K562 (cell line): ENCODE measurements around the gene SLC25A14. TPM values are rescaled to one million over a fixed set of nuclear protein-coding genes. Genes with fewer than 3 reads are reported as not detected.

ENCODE experiments used
- ATAC-seq: fragments of 200-7000 bp; cut with Tn5 transposase; 3 replicates; pipeline ENCODE4 v1.9.1; 2020; ENCODE audit warnings: moderate library complexity
- BruUV-seq: library from RNA; stranded (reverse); fragments of 400-500 nt; replicated peaks from 2 replicates; lab custom pipeline; 2021; lab: Mats Ljungman, UMichigan
- CTCF ChIA-PET: fragments of 300-600 bp; formaldehyde crosslinking; extraction: SDS; loops from one replicate; lab custom pipeline; 2021; ENCODE audit warnings: low intra/inter-chr PET ratio; lab: Yijun Ruan, JAX
- POLR2A ChIA-PET: fragments of 300-600, 350-650 bp; sonication (Branson Sonifier 250); formaldehyde crosslinking; extraction: SDS; loops from one replicate; lab custom pipeline; 2021; ENCODE audit warnings: antibody characterized with exemption, inconsistent platforms; lab: Yijun Ruan, JAX
- DNase-seq, 4 experiments: peaks; one replicate each; pipeline versions ENCODE4 v3.0.0 to v3.0.0-alpha.2; 2011 to 2018; ENCODE audit warnings: low spot score in 3 of 4, mixed read lengths in 3 of 4; ENCODE audit errors: extremely low read depth in 1 of 4
- FAIRE-seq: peaks from 2 replicates; lab custom pipeline; 2011; peaks lifted over from hg19 to GRCh38; lab: Jason Lieb, UNC
- H2AFZ ChIP-seq: 2 replicates; pipeline ENCODE4 v1.6.0; 2011; ENCODE audit warnings: low read depth, low read length, control low read depth, inconsistent platforms
- H3K27ac ChIP-seq: fragments of 200-600 bp; 3 replicates; pipeline ENCODE4 v1.8.0; 2011; ENCODE audit warnings: low read depth, mild to moderate bottlenecking, control low read depth, inconsistent platforms, low read length, moderate library complexity, mixed read lengths; ENCODE audit errors: extremely low read depth
- H3K27me3 ChIP-seq, 2 experiments: fragments of 300-600 bp in 1 of 2; 2 replicates in 1 of 2; 3 replicates in 1 of 2; pipeline versions ENCODE4 v1.6.0 to v1.8.0; 2011; ENCODE audit warnings: inconsistent platforms in 2 of 2, low read length in 2 of 2, mild to moderate bottlenecking in 1 of 2, mixed read lengths in 1 of 2, moderate library complexity in 1 of 2; ENCODE audit not compliant: control insufficient read depth in 2 of 2, insufficient read depth in 2 of 2
- H3K36me3 ChIP-seq: fragments of 300-600 bp; 3 replicates; pipeline ENCODE4 v1.8.0; 2011; ENCODE audit warnings: mild to moderate bottlenecking, low read length, inconsistent platforms; ENCODE audit not compliant: control insufficient read depth, insufficient read depth
- H3K4me1 ChIP-seq, 2 experiments: fragments of 200-600 bp in 1 of 2; replicated peaks in 1 of 2; 2 replicates in 1 of 2; 3 replicates in 1 of 2; pipeline versions ENCODE4 v1.5.1 to v1.8.0; 2011; ENCODE audit warnings: inconsistent platforms in 2 of 2, low read length in 2 of 2, mild to moderate bottlenecking in 1 of 2, mixed read lengths in 1 of 2, moderate library complexity in 1 of 2; ENCODE audit not compliant: control insufficient read depth in 2 of 2, insufficient read depth in 2 of 2
- H3K4me2 ChIP-seq: 2 replicates; pipeline ENCODE4 v1.6.1; 2011; ENCODE audit warnings: low read length, control low read depth, inconsistent platforms, mixed read lengths; ENCODE audit not compliant: insufficient read depth
- H3K4me3 ChIP-seq: fragments of 200-600 bp; sonication (generic), shearing (Covaris generic); 2 replicates; pipeline ENCODE4 v1.5.1; 2016; ENCODE audit warnings: control low read depth, inconsistent platforms
- H3K79me2 ChIP-seq: fragments of 200-600 bp; 3 replicates; pipeline ENCODE4 v1.8.0; 2011; ENCODE audit warnings: low read length, inconsistent platforms; ENCODE audit not compliant: control insufficient read depth, insufficient read depth
- H3K9ac ChIP-seq, 2 experiments: 2 replicates each; pipeline versions ENCODE4 v1.6.0 to v1.6.1; 2011; ENCODE audit warnings: low read depth in 2 of 2, low read length in 2 of 2, control low read depth in 1 of 2, inconsistent platforms in 1 of 2, mild to moderate bottlenecking in 1 of 2, mixed read lengths in 1 of 2; ENCODE audit not compliant: insufficient read depth in 1 of 2
- H3K9me1 ChIP-seq: one replicate; pipeline ENCODE4 v1.6.0; 2011; ENCODE audit warnings: inconsistent platforms, mild to moderate bottlenecking, low read length, moderate library complexity; ENCODE audit not compliant: control insufficient read depth, insufficient read depth
- H3K9me3 ChIP-seq: replicated peaks from 2 replicates; pipeline ENCODE4 v1.5.1; 2011; ENCODE audit warnings: low read depth, low read length, inconsistent platforms; ENCODE audit not compliant: control insufficient read depth, insufficient read depth
- H4K20me1 ChIP-seq: replicated peaks from 2 replicates; pipeline ENCODE4 v1.6.1; 2011; ENCODE audit warnings: low read length, inconsistent platforms, mixed read lengths; ENCODE audit not compliant: control insufficient read depth, insufficient read depth
- EP400 ChIP-seq: fragments of 450-650 bp; IDR thresholded peaks from 2 replicates; pipeline ENCODE4 v1.6.1; 2017; ENCODE audit warnings: antibody characterized with exemption, mild to moderate bottlenecking, moderate library complexity
- HNRNPLL ChIP-seq: fragments of 200-400 bp; formaldehyde crosslinking; IDR thresholded peaks from 2 replicates; pipeline ENCODE4 v1.6.1; 2017; ENCODE audit warnings: low read length, low read depth, mild to moderate bottlenecking; ENCODE audit not compliant: poor library complexity, severe bottlenecking
- JUN ChIP-seq, 2 experiments: sonication (generic) in 1 of 2; formaldehyde crosslinking in 1 of 2; IDR thresholded peaks; 2 replicates each; pipeline versions ENCODE4 v1.6.1 to v1.8.0; 2012 to 2022; ENCODE audit warnings: borderline replicate concordance in 2 of 2, mild to moderate bottlenecking in 2 of 2, improper control_type of control experiment in 1 of 2, low read depth in 1 of 2, low read length in 1 of 2, missing genetic modification reagents in 1 of 2
- NFE2 ChIP-seq: IDR thresholded peaks from 2 replicates; pipeline ENCODE4 v1.6.1; 2014; ENCODE audit warnings: antibody characterized with exemption, low read depth
- SAFB ChIP-seq: fragments of 200-400 bp; formaldehyde crosslinking; IDR thresholded peaks from 2 replicates; pipeline ENCODE4 v1.6.1; 2017; ENCODE audit warnings: low read depth, low read length, borderline replicate concordance
- SMC3 ChIP-seq: conservative IDR thresholded peaks from 2 replicates; pipeline ENCODE4 v1.6.1; 2011; ENCODE audit warnings: low read depth, low read length, improper control_type of control experiment; ENCODE audit not compliant: insufficient read depth
- TAF15 ChIP-seq: fragments of 200-400 bp; formaldehyde crosslinking; IDR thresholded peaks from 2 replicates; pipeline ENCODE4 v1.6.1; 2017; ENCODE audit warnings: mild to moderate bottlenecking, low read depth, low read length, moderate library complexity
- TRIM24 ChIP-seq, 2 experiments: fragments of 450-650 bp; IDR thresholded peaks; 2 replicates each; pipeline ENCODE4 v1.6.1; 2016
- ZNF507 ChIP-seq: conservative IDR thresholded peaks from 2 replicates; pipeline ENCODE4 v1.6.1; 2017; ENCODE audit warnings: missing genetic modification characterization, missing compliant biosample characterization
- WGBS: fragments of 100-300 bp; shearing (Covaris generic); methylation state at CpG from one replicate; pipeline ENCODE4 v1.1.6; 2016; ENCODE audit warnings: low coverage, mixed read lengths; ENCODE audit not compliant: insufficient coverage; ENCODE audit errors: missing lambda C conversion rate; 5-methylcytosine and 5-hydroxymethylcytosine counted together
- in situ Hi-C: fragments of 300-500 bp; cut with MboI; formaldehyde crosslinking; loops from 4 replicates; pipeline ENCODE4 v1.15.0; 2018; ENCODE audit warnings: inconsistent platforms, mixed read lengths
- intact Hi-C: fragments of 100-400 bp; cut with micrococcal nuclease; formaldehyde crosslinking; loops from 2 replicates; pipeline ENCODE4 v1.14.2; 2022
- polyA plus RNA-seq, 8 experiments: library from polyadenylated mRNA; depleted of rRNA in 4 of 8; stranded (reverse) in 5 of 8; unstranded in 3 of 8; fragments of >200 nt; fragmentation: Nextera tagmentation in 2 of 8; fragmentation: Illumina TruSeq in 1 of 8; extraction: Ambion mirVana in 2 of 8; extraction: Trizol in 1 of 8; gene quantifications; 2 replicates each; pipeline versions ENCODE4 v1.2.1 to v1.2.3, GENCODE V29; 2011 to 2014; ENCODE audit warnings: inconsistent platforms in 1 of 8, missing spikeins in 1 of 8
- total RNA-seq, 7 experiments: library from RNA; depleted of rRNA in 6 of 7; stranded (reverse); fragments of >200 nt in 6 of 7; fragmentation: Illumina TruSeq in 2 of 7; extraction: Trizol in 2 of 7; gene quantifications; 2 replicates each; pipeline versions ENCODE4 v1.2.1 to v1.2.3, GENCODE V29; 2011 to 2021; ENCODE audit warnings: low replicate concordance in 1 of 7
- TF ChIP-seq, protein P1 (sequence below), 2 experiments: fragments of 450-650 bp in 1 of 2; sonication (generic) in 1 of 2; formaldehyde crosslinking; conservative IDR thresholded peaks; 2 replicates each; pipeline versions ENCODE4 v1.4.0 to v1.8.1; 2020 to 2022; ENCODE audit warnings: mild to moderate bottlenecking in 1 of 2, missing genetic modification reagents in 1 of 2
- TF ChIP-seq, protein P2 (sequence below), 2 experiments: fragments of 450-650 bp in 1 of 2; IDR thresholded peaks; 2 replicates each; pipeline ENCODE4 v1.6.1; 2011 to 2017; ENCODE audit warnings: low read depth in 2 of 2, antibody characterized with exemption in 1 of 2, borderline replicate concordance in 1 of 2, low read length in 1 of 2, mild to moderate bottlenecking in 1 of 2, mixed read lengths in 1 of 2; ENCODE audit not compliant: control insufficient read depth in 1 of 2

SLC25A14 gene
- total and polyA plus RNA-seq, 9 of the 15 experiments (the other 6 are each of a cell fraction or from before 2014, with no cell fraction given), result 9.5 to 33.3 (median 15.8) TPM

GRCh38 chrX:130416785-130417184, 77.1 kb downstream of the SLC25A14 start:
- intact Hi-C loops (no loop called here), in situ Hi-C loops (no loop called here)
- Histone ChIP-seq H3K4me3 (no peak overlapping the region), H2AFZ (peak overlapping the region; percentile 55; the same call in 1 of the 2 replicates), H4K20me1 (no peaks in the 10 kb centered on the region), H3K9me3 (no peaks in the 10 kb centered on the region), H3K4me1 (peaks cover 4 to 37% of the 10 kb centered on the region in 2 experiments; a peak in 3 of 5 replicates), H3K9ac (no peak overlapping the region; a peak in 1 of 4 replicates), H3K27ac (no peak overlapping the region), H3K27me3 (no peaks in the 10 kb centered on the region), H3K9me1 (no peaks in the 10 kb centered on the region), H3K79me2 (no peaks in the 10 kb centered on the region), H3K4me2 (no peak overlapping the region), H3K36me3 (peaks cover 23% of the 10 kb centered on the region; the same call in 1 of the 3 replicates)
- no peak for ATAC-seq
- no peak for FAIRE-seq
- POLR2A ChIA-PET, result no interaction called here
- no peak for TF ChIP-seq EP400
- TF ChIP-seq HNRNPLL, result no peak
- TF ChIP-seq TAF15, result no peak
- TF ChIP-seq ZNF507 (tag), result no peak
- TF ChIP-seq NFE2, result no peak
- no peak for TF ChIP-seq SAFB
- TF ChIP-seq TRIM24 (IDR thresholded peaks at IDR 0.05), result no peak
- TF ChIP-seq, protein P1, sequence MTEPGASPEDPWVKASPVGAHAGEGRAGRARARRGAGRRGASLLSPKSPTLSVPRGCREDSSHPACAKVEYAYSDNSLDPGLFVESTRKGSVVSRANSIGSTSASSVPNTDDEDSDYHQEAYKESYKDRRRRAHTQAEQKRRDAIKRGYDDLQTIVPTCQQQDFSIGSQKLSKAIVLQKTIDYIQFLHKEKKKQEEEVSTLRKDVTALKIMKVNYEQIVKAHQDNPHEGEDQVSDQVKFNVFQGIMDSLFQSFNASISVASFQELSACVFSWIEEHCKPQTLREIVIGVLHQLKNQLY (CRISPR knock-in tag; conservative IDR thresholded peaks at IDR 0.05), result no peak
- no peak for TF ChIP-seq SMC3
- TF ChIP-seq, protein P2, sequence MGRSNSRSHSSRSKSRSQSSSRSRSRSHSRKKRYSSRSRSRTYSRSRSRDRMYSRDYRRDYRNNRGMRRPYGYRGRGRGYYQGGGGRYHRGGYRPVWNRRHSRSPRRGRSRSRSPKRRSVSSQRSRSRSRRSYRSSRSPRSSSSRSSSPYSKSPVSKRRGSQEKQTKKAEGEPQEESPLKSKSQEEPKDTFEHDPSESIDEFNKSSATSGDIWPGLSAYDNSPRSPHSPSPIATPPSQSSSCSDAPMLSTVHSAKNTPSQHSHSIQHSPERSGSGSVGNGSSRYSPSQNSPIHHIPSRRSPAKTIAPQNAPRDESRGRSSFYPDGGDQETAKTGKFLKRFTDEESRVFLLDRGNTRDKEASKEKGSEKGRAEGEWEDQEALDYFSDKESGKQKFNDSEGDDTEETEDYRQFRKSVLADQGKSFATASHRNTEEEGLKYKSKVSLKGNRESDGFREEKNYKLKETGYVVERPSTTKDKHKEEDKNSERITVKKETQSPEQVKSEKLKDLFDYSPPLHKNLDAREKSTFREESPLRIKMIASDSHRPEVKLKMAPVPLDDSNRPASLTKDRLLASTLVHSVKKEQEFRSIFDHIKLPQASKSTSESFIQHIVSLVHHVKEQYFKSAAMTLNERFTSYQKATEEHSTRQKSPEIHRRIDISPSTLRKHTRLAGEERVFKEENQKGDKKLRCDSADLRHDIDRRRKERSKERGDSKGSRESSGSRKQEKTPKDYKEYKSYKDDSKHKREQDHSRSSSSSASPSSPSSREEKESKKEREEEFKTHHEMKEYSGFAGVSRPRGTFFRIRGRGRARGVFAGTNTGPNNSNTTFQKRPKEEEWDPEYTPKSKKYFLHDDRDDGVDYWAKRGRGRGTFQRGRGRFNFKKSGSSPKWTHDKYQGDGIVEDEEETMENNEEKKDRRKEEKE (IDR thresholded peaks at IDR 0.05; ENCODE audit: borderline replicate concordance in 1 of 2, control insufficient read depth in 1 of 2, low read depth in 2 of 2, low read length in 1 of 2), result no peak
- no peak for TF ChIP-seq JUN (IDR thresholded peaks at IDR 0.05; ENCODE audit: borderline replicate concordance, low read depth, low read length)
- TF ChIP-seq JUN (CRISPR knock-in tag; IDR thresholded peaks at IDR 0.05; ENCODE audit: borderline replicate concordance), result no peak
- 62% methylated on average over 4 of the region's 4 CpGs for WGBS
- no TSS peak for BruUV-seq
- CTCF ChIA-PET, result no interaction called here
- DNase-seq, result no peak
